Glomerular visceral epithelial cell (primary cell): ENCODE data around the gene RPS29.
"Not testable (repeated sequence)": the region's sequence is repeated elsewhere in the genome, so short reads cannot be mapped to it uniquely, and the experiment has no call there.

ENCODE experiments used
- DNase-seq: peaks from one replicate; pipeline ENCODE4 v3.0.0-alpha.2; 2016; ENCODE audit errors: extremely low spot score

The RPS29 gene

GRCh38 chr14:49585803-49586672 lies at the start of gene RPS29:
RPS29 (minus strand) TSS chr14:49586380; CDS start chr14:49586346, 34 bp downstream.
- DNase-seq, result peak; percentile 100

GRCh38 chr14:49634547-49635334 lies 48.6 kb upstream of the RPS29 start, which contains the start of gene DNAAF2:
DNAAF2 (minus strand) TSS chr14:49635244; CDS start chr14:49635149, 95 bp downstream.
- DNase-seq, result peak; percentile 75

- DNase-seq, result peak; percentile 95
Measured at GRCh38 chr14:49633640-49634546, 47.7 kb upstream of the RPS29 start.

- no peak for DNase-seq
Measured at GRCh38 chr14:49623941-49624839, 38.0 kb upstream of the RPS29 start.

GRCh38 chr14:49623387-49623786 lies 37.2 kb upstream of the RPS29 start:
- DNase-seq, result no peak

- no peak for DNase-seq
Measured at GRCh38 chr14:49622022-49622607, 35.9 kb upstream of the RPS29 start.

GRCh38 chr14:49621114-49621881 lies 35.1 kb upstream of the RPS29 start:
- peak; percentile 62 for DNase-seq

GRCh38 chr14:49620182-49621113 lies 34.3 kb upstream of the RPS29 start, which contains the start of the genes MGAT2 and RPL36AL:
MGAT2 (plus strand) TSS chr14:49620799; CDS start chr14:49621269, 470 bp downstream.
RPL36AL (minus strand) TSS chr14:49620626; CDS start chr14:49619104, 1,522 bp downstream.
- peak; percentile 99 for DNase-seq

GRCh38 chr14:49619730-49620129 lies 33.5 kb upstream of the RPS29 start:
- DNase-seq, result no peak

GRCh38 chr14:49619273-49619672 lies 33.1 kb upstream of the RPS29 start:
- DNase-seq, result not testable (repeated sequence)

GRCh38 chr14:49617852-49618519 lies 31.8 kb upstream of the RPS29 start:
- DNase-seq, result no peak

- no peak for DNase-seq
Measured at GRCh38 chr14:49615776-49616175, 29.6 kb upstream of the RPS29 start.

GRCh38 chr14:49614196-49614595 lies 28.0 kb upstream of the RPS29 start:
- DNase-seq, result no peak

GRCh38 chr14:49612671-49613070 lies 26.5 kb upstream of the RPS29 start:
- no peak for DNase-seq

GRCh38 chr14:49612251-49612650 lies 26.1 kb upstream of the RPS29 start:
- no peak for DNase-seq

- DNase-seq, result no peak
Measured at GRCh38 chr14:49607583-49607982, 21.4 kb upstream of the RPS29 start.
